Activated naive CD4-positive, alpha-beta T cell treated with anti-CD3 and anti-CD28 coated beads, Interleukin-2, amount 50 U/mL, for 16 hours (primary cell): ENCODE results near the gene WIPI1.
"Not testable (repeated sequence)": the region's sequence is repeated elsewhere in the genome, so short reads cannot be mapped to it uniquely, and the experiment has no call there.

ENCODE experiments used
- DNase-seq: peaks from one replicate; pipeline ENCODE4 v3.0.0-alpha.2; 2020

Gene WIPI1

GRCh38 chr17:68457168-68457538, at the start of gene WIPI1:
WIPI1 (minus strand) TSS chr17:68457496; CDS start chr17:68457421, 75 bp downstream.
- no peak for DNase-seq

GRCh38 chr17:68505951-68506350, 48.7 kb upstream of the WIPI1 start:
- no peak for DNase-seq

- no peak for DNase-seq
Observed at GRCh38 chr17:68501074-68501473, 43.8 kb upstream of the WIPI1 start.

- no peak for DNase-seq
Observed at GRCh38 chr17:68499587-68499986, 42.3 kb upstream of the WIPI1 start.

- DNase-seq, result no peak
Observed at GRCh38 chr17:68498479-68499326, 41.4 kb upstream of the WIPI1 start.

GRCh38 chr17:68497885-68498319, 40.6 kb upstream of the WIPI1 start:
- DNase-seq, result no peak

GRCh38 chr17:68495081-68495480, 37.8 kb upstream of the WIPI1 start:
- no peak for DNase-seq

GRCh38 chr17:68492394-68493054, 35.2 kb upstream of the WIPI1 start:
- not testable (repeated sequence) for DNase-seq

- no peak for DNase-seq
Observed at GRCh38 chr17:68491381-68492231, 34.3 kb upstream of the WIPI1 start.

- no peak for DNase-seq
Observed at GRCh38 chr17:68489919-68490318, 32.6 kb upstream of the WIPI1 start.

- DNase-seq, result no peak
Observed at GRCh38 chr17:68484458-68484857, 27.2 kb upstream of the WIPI1 start.

- no peak for DNase-seq
Observed at GRCh38 chr17:68482576-68483041, 25.3 kb upstream of the WIPI1 start.

GRCh38 chr17:68480885-68481284, 23.6 kb upstream of the WIPI1 start:
- no peak for DNase-seq

GRCh38 chr17:68470961-68471360, 13.7 kb upstream of the WIPI1 start:
- no peak for DNase-seq

GRCh38 chr17:68468788-68469187, 11.5 kb upstream of the WIPI1 start:
- DNase-seq, result no peak

GRCh38 chr17:68468334-68468733, 11.0 kb upstream of the WIPI1 start:
- DNase-seq, result no peak

GRCh38 chr17:68463211-68464019, 6.1 kb upstream of the WIPI1 start:
- DNase-seq, result no peak

GRCh38 chr17:68462381-68463210, 5.3 kb upstream of the WIPI1 start:
- DNase-seq, result peak; percentile 63

GRCh38 chr17:68461589-68461988, 4.3 kb upstream of the WIPI1 start:
- DNase-seq, result no peak

GRCh38 chr17:68461122-68461539, 3.8 kb upstream of the WIPI1 start:
- DNase-seq, result no peak

- DNase-seq, result no peak
Observed at GRCh38 chr17:68460715-68461114, 3.4 kb upstream of the WIPI1 start.
